ENCODE data around the gene BABAM2. TPM values are rescaled to one million over a fixed set of nuclear protein-coding genes. Genes with fewer than 3 reads are reported as not detected.
"Not testable (repeated sequence)": the region's sequence is repeated elsewhere in the genome, so short reads cannot be mapped to it uniquely, and the experiment has no call there.

Gene BABAM2
- total and polyA plus RNA-seq, 2 experiments from 2014 or later, result 35.2 to 46.1 TPM

GRCh38 chr2:27860111-27860510 is 30.4 kb upstream of the BABAM2 start:
- Histone ChIP-seq H3K4me2 (ENCODE audit: unreplicated experiment) (peak overlapping the region; percentile 41), H2AFZ (no peak overlapping the region), H3F3A (ENCODE audit: insufficient read depth) (peaks cover 39% of the 10 kb centered on the region), H3K4me3 (no peak overlapping the region), H4K20me1 (ENCODE audit: insufficient read depth) (no peaks in the 10 kb centered on the region), H3K9ac (no peak overlapping the region), H3K36me3 (ENCODE audit: low read depth) (no peaks in the 10 kb centered on the region), H3K27me3 (replicated peaks; ENCODE audit: insufficient read depth) (no peaks in the 10 kb centered on the region), H3K9me3 (ENCODE audit: low read depth) (no peaks in the 10 kb centered on the region), H3K79me2 (ENCODE audit: insufficient read depth) (no peaks in the 10 kb centered on the region), H3K27ac (peak overlapping the region; percentile 49), H3K4me1 (ENCODE audit: insufficient read depth) (peaks cover 37% of the 10 kb centered on the region), H3K9me2 (ENCODE audit: insufficient read depth) (no peaks in the 10 kb centered on the region)
- in situ Hi-C loops (cut with MboI), result no loop called here
- TF ChIP-seq EZH2 (IDR thresholded peaks at IDR 0.05; ENCODE audit: insufficient read depth, poor library complexity, severe bottlenecking), result no peak
- TF ChIP-seq EZH2phosphoT487 (IDR thresholded peaks at IDR 0.05; ENCODE audit: insufficient read depth, low read depth), result no peak
- DNase-seq, result peak; percentile 87

GRCh38 chr2:27863146-27863545 is 27.4 kb upstream of the BABAM2 start:
- H3F3A ChIP-seq (ENCODE audit: insufficient read depth), result peaks cover 11% of the 10 kb centered on the region
- H3K9me3 ChIP-seq (ENCODE audit: low read depth), result no peaks in the 10 kb centered on the region
- no peak overlapping the region for H3K4me3 ChIP-seq
- TF ChIP-seq EZH2phosphoT487 (IDR thresholded peaks at IDR 0.05; ENCODE audit: insufficient read depth, low read depth), result no peak
- no peak for TF ChIP-seq EZH2 (IDR thresholded peaks at IDR 0.05; ENCODE audit: insufficient read depth, poor library complexity, severe bottlenecking)
- H3K79me2 ChIP-seq (ENCODE audit: insufficient read depth), result no peaks in the 10 kb centered on the region
- H3K4me2 ChIP-seq (ENCODE audit: unreplicated experiment), result no peak overlapping the region
- no peak for DNase-seq
- no peak overlapping the region for H2AFZ ChIP-seq
- no peak overlapping the region for H3K9ac ChIP-seq
- 40 to 48% methylated on average over 1 of the region's 1 CpG for WGBS, 2 experiments (ENCODE audit: low coverage in 1 of 2, low lambda C conversion rate in 2 of 2, missing lambda C conversion rate in 2 of 2)
- H3K9me2 ChIP-seq (ENCODE audit: insufficient read depth), result no peaks in the 10 kb centered on the region
- H3K27ac ChIP-seq, result no peak overlapping the region
- in situ Hi-C loops (cut with MboI), result no loop called here
- H4K20me1 ChIP-seq (ENCODE audit: insufficient read depth), result no peaks in the 10 kb centered on the region
- no peaks in the 10 kb centered on the region for H3K36me3 ChIP-seq (ENCODE audit: low read depth)
- H3K27me3 ChIP-seq (replicated peaks; ENCODE audit: insufficient read depth), result no peaks in the 10 kb centered on the region
- H3K4me1 ChIP-seq (ENCODE audit: insufficient read depth), result peaks cover 11% of the 10 kb centered on the region

DNA sequence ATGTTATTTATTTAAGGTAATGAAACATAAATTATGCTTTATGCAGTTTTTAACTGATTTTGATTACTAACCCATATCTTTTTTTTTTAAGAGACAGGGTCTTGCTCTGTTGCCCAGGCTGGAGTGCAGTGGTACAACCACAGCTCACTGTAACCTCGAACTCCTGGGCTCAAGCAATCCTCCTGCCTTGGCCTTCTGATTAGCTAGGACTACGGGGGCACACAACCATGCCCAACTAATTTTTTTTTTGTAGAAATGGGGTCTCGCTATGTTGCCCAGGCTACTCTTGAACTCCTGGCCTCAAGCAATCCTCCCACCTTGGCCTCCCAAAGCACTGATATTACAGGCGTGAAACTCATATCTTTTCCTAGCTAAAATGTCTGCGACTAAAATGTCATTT is 26.6 kb upstream of the BABAM2 start:
- H3K27ac ChIP-seq; H3K36me3 ChIP-seq (ENCODE audit: low read depth); H2AFZ ChIP-seq; H3F3A ChIP-seq (ENCODE audit: insufficient read depth); H3K79me2 ChIP-seq (ENCODE audit: insufficient read depth); H3K9me2 ChIP-seq (ENCODE audit: insufficient read depth); H3K4me2 ChIP-seq (ENCODE audit: unreplicated experiment); H3K9ac ChIP-seq; H3K27me3 ChIP-seq (replicated peaks; ENCODE audit: insufficient read depth); DNase-seq; H3K4me3 ChIP-seq; H4K20me1 ChIP-seq (ENCODE audit: insufficient read depth); in situ Hi-C loops (cut with MboI); H3K9me3 ChIP-seq (ENCODE audit: low read depth): not testable (repeated sequence)
- 77 to 78% methylated on average over 5 of the region's 5 CpGs for WGBS, 2 experiments (ENCODE audit: low coverage in 1 of 2, low lambda C conversion rate in 2 of 2, missing lambda C conversion rate in 2 of 2)
- peaks cover 11% of the 10 kb centered on the region for H3K4me1 ChIP-seq (ENCODE audit: insufficient read depth)

DNA sequence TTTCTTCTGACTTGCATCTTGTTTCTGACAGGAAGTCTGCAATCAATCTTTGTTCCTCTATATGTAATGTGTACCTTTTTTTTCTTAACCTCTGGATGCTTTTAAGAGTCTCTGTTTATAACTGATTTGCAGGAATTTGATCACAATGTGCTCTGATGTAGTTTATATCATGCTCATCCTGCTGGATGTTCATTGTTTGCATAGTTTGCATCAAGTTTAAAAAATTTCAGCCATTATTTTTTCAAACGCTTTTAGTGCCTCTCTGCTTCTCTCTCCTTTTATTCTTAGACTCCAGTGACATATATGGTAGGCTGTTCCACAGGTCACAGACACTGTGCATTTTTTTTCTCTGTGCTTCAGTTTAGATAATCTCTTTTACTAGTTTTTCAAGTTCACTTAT is 24.3 kb upstream of the BABAM2 start:
- H3K79me2 ChIP-seq (ENCODE audit: insufficient read depth), result no peaks in the 10 kb centered on the region
- H3K9ac ChIP-seq, result no peak overlapping the region
- no peaks in the 10 kb centered on the region for H3K36me3 ChIP-seq (ENCODE audit: low read depth)
- in situ Hi-C loops (cut with MboI), result no loop called here
- DNase-seq, result no peak
- no peaks in the 10 kb centered on the region for H3K27me3 ChIP-seq (replicated peaks; ENCODE audit: insufficient read depth)
- H3K4me2 ChIP-seq (ENCODE audit: unreplicated experiment), result no peak overlapping the region
- no peaks in the 10 kb centered on the region for H4K20me1 ChIP-seq (ENCODE audit: insufficient read depth)
- no peaks in the 10 kb centered on the region for H3K9me3 ChIP-seq (ENCODE audit: low read depth)
- H3K4me1 ChIP-seq (ENCODE audit: insufficient read depth), result no peaks in the 10 kb centered on the region
- no peaks in the 10 kb centered on the region for H3F3A ChIP-seq (ENCODE audit: insufficient read depth)
- H3K27ac ChIP-seq, result no peak overlapping the region
- H3K9me2 ChIP-seq (ENCODE audit: insufficient read depth), result no peaks in the 10 kb centered on the region
- 92 to 95% methylated on average over 1 of the region's 1 CpG for WGBS, 2 experiments (ENCODE audit: low coverage in 1 of 2, low lambda C conversion rate in 2 of 2, missing lambda C conversion rate in 2 of 2)
- TF ChIP-seq EZH2phosphoT487 (IDR thresholded peaks at IDR 0.05; ENCODE audit: insufficient read depth, low read depth) (no peak), EZH2 (IDR thresholded peaks at IDR 0.05; ENCODE audit: insufficient read depth, poor library complexity, severe bottlenecking) (no peak)
- no peak overlapping the region for H3K4me3 ChIP-seq
- H2AFZ ChIP-seq, result no peak overlapping the region

GRCh38 chr2:27869763-27870162 is 20.8 kb upstream of the BABAM2 start:
- Histone ChIP-seq H3K9ac (no peak overlapping the region), H3K27me3 (replicated peaks; ENCODE audit: insufficient read depth) (no peaks in the 10 kb centered on the region), H3K4me1 (ENCODE audit: insufficient read depth) (no peaks in the 10 kb centered on the region), H3K79me2 (ENCODE audit: insufficient read depth) (no peaks in the 10 kb centered on the region), H3K27ac (no peak overlapping the region), H3K4me2 (ENCODE audit: unreplicated experiment) (no peak overlapping the region), H3K9me3 (ENCODE audit: low read depth) (no peaks in the 10 kb centered on the region), H3F3A (ENCODE audit: insufficient read depth) (no peaks in the 10 kb centered on the region), H2AFZ (no peak overlapping the region), H3K9me2 (ENCODE audit: insufficient read depth) (no peaks in the 10 kb centered on the region), H3K4me3 (no peak overlapping the region), H4K20me1 (ENCODE audit: insufficient read depth) (no peaks in the 10 kb centered on the region), H3K36me3 (ENCODE audit: low read depth) (no peaks in the 10 kb centered on the region)
- in situ Hi-C loops (cut with MboI), result no loop called here
- no peak for TF ChIP-seq EZH2 (IDR thresholded peaks at IDR 0.05; ENCODE audit: insufficient read depth, poor library complexity, severe bottlenecking)
- no peak for TF ChIP-seq EZH2phosphoT487 (IDR thresholded peaks at IDR 0.05; ENCODE audit: insufficient read depth, low read depth)
- WGBS, 2 experiments (ENCODE audit: low coverage in 1 of 2, low lambda C conversion rate in 2 of 2, missing lambda C conversion rate in 2 of 2), result 92 to 93% methylated on average over 6 of the region's 6 CpGs
- DNase-seq, result no peak
